ENCODE data around the gene RBM17. TPM values are rescaled to one million over a fixed set of nuclear protein-coding genes. Genes with fewer than 3 reads are reported as not detected.

The RBM17 gene
- total RNA-seq, 1 donor from 2014 or later = 112 TPM

- Mint-ChIP-seq H3K4me3 (no peak overlapping the region), H3K9me3 (no peaks in the 10 kb centered on the region), H3K27ac (peak overlapping the region; percentile 14), H3K36me3 (peaks cover 5% of the 10 kb centered on the region), H3K4me1 (peaks cover 10% of the 10 kb centered on the region), H3K27me3 (ENCODE audit: low read depth) (no peaks in the 10 kb centered on the region)
- TF ChIP-seq CTCF (IDR thresholded peaks at IDR 0.05; ENCODE audit: unreplicated experiment) = no peak
- DNase-seq (ENCODE audit: low spot score in 2 of 2, unreplicated experiment in 2 of 2) = no peak
Measured at GRCh38 chr10:6158276-6158675, 69.4 kb downstream of the RBM17 start.

- TF ChIP-seq CTCF (IDR thresholded peaks at IDR 0.05; ENCODE audit: unreplicated experiment) = no peak
- no peak for DNase-seq (ENCODE audit: low spot score in 2 of 2, unreplicated experiment in 2 of 2)
- no peaks in the 10 kb centered on the region for H3K9me3 Mint-ChIP-seq
- no peak overlapping the region for H3K4me3 Mint-ChIP-seq
- H3K4me1 Mint-ChIP-seq = peaks cover 34% of the 10 kb centered on the region
- no peaks in the 10 kb centered on the region for H3K27me3 Mint-ChIP-seq (ENCODE audit: low read depth)
- H3K36me3 Mint-ChIP-seq = peaks cover 3% of the 10 kb centered on the region
- no peak overlapping the region for H3K27ac Mint-ChIP-seq
Measured at GRCh38 chr10:6161921-6162320, 73.1 kb downstream of the RBM17 start.

GRCh38 chr10:6162589-6163356, 73.9 kb downstream of the RBM17 start:
- DNase-seq (ENCODE audit: low spot score in 2 of 2, unreplicated experiment in 2 of 2) = no peak
- H3K9me3 Mint-ChIP-seq = no peaks in the 10 kb centered on the region
- H3K4me3 Mint-ChIP-seq = peak overlapping the region; percentile 37
- no peaks in the 10 kb centered on the region for H3K27me3 Mint-ChIP-seq (ENCODE audit: low read depth)
- peaks cover 41% of the 10 kb centered on the region for H3K4me1 Mint-ChIP-seq
- no peak for TF ChIP-seq CTCF (IDR thresholded peaks at IDR 0.05; ENCODE audit: unreplicated experiment)
- H3K27ac Mint-ChIP-seq = peak overlapping the region; percentile 3
- peaks cover 6% of the 10 kb centered on the region for H3K36me3 Mint-ChIP-seq

- peaks cover 43% of the 10 kb centered on the region for H3K4me1 Mint-ChIP-seq
- peaks cover 6% of the 10 kb centered on the region for H3K36me3 Mint-ChIP-seq
- peak overlapping the region; percentile 97 for H3K27ac Mint-ChIP-seq
- H3K9me3 Mint-ChIP-seq = no peaks in the 10 kb centered on the region
- peak overlapping the region; percentile 72 for H3K4me3 Mint-ChIP-seq
- no peaks in the 10 kb centered on the region for H3K27me3 Mint-ChIP-seq (ENCODE audit: low read depth)
- peak; percentile 77 to 87 for DNase-seq (ENCODE audit: low spot score in 2 of 2, unreplicated experiment in 2 of 2)
- TF ChIP-seq CTCF (IDR thresholded peaks at IDR 0.05; ENCODE audit: unreplicated experiment) = no peak
Measured at GRCh38 chr10:6163364-6164270, 74.8 kb downstream of the RBM17 start.

GRCh38 chr10:6164271-6165095, 75.6 kb downstream of the RBM17 start:
- Mint-ChIP-seq H3K36me3 (peaks cover 7% of the 10 kb centered on the region), H3K9me3 (no peaks in the 10 kb centered on the region), H3K27me3 (ENCODE audit: low read depth) (no peaks in the 10 kb centered on the region), H3K4me3 (peak overlapping the region; percentile 72), H3K27ac (peak overlapping the region; percentile 97), H3K4me1 (peaks cover 46% of the 10 kb centered on the region)
- DNase-seq (ENCODE audit: low spot score in 2 of 2, unreplicated experiment in 2 of 2) = no peak
- TF ChIP-seq CTCF (IDR thresholded peaks at IDR 0.05; ENCODE audit: unreplicated experiment) = no peak

All from mesothelial cell of epicardium (in vitro differentiated cells).